ENCODE results near the gene USP21. TPM values are rescaled to one million over a fixed set of nuclear protein-coding genes. Genes with fewer than 3 reads are reported as not detected.

The USP21 gene
- total and polyA plus RNA-seq, 2 of the 13 experiments (the other 11 are each of a cell fraction or from before 2014, with no cell fraction given) = 10.1 to 33.1 TPM

DNA sequence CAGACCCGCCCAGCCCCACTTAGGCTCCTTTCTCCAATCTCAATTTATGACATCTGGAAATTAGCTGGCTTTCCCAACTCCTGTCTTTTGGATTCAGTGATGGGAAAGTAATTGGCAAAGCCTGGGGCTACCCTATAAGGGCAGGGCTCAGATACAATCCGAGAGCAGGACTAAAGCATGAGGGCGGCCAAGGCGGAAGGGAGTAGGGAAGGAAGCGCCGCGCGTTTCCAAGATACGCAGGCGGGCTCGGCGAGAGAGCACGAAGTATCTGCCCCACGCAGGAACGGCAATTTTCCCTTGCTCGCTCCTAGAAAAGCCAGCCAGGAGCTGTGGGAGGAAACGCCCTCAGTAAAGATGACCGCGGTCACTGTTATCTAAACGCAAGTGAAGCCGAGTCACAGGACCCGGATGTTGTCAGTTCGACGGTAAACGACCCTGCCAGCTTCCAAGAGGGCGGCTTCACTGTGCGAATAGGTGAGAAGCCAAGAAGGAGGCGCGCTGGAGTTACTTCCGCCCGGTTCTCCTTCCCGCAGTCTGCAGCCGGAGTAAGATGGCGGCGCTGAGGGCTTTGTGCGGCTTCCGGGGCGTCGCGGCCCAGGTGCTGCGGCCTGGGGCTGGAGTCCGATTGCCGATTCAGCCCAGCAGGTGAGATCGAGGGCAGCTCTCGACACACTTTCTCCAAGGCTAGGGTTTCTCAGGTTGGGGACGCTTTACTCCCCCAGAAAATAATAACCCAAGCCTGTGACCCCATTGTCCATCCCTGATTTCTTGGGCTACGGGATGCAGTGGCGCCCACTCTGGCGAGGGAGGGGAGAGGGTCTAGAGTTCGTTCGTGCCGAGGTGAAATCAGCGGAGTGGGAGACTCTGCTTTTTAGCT is 42.8 kb downstream of the USP21 start, which contains the start of gene NDUFS2 (continued):
- TF ChIP-seq, protein P1, sequence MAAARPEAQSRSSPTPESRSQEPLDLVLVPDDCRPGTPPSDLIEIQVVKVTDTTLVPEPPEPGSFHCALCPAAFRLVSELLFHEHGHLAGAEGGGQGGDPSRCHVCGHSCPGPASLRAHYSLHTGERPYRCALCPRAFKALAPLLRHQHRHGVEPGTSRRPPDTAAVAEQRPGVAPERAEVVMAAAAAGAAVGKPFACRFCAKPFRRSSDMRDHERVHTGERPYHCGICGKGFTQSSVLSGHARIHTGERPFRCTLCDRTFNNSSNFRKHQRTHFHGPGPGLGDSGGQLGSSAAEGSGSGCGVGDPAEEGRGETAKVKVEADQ (CRISPR knock-in tag; IDR thresholded peaks at IDR 0.05; ENCODE audit: borderline replicate concordance) = no peak
- TF ChIP-seq CBX5 (CRISPR knock-in tag; IDR thresholded peaks at IDR 0.05; ENCODE audit: borderline replicate concordance) = no peak; the same call in 1 of the 2 replicates
- TF ChIP-seq MXI1 (IDR thresholded peaks at IDR 0.05; ENCODE audit: borderline replicate concordance, low read depth, low read length) = peak; percentile 37; the same call in 1 of the 3 replicates
- TF ChIP-seq, protein P2, sequence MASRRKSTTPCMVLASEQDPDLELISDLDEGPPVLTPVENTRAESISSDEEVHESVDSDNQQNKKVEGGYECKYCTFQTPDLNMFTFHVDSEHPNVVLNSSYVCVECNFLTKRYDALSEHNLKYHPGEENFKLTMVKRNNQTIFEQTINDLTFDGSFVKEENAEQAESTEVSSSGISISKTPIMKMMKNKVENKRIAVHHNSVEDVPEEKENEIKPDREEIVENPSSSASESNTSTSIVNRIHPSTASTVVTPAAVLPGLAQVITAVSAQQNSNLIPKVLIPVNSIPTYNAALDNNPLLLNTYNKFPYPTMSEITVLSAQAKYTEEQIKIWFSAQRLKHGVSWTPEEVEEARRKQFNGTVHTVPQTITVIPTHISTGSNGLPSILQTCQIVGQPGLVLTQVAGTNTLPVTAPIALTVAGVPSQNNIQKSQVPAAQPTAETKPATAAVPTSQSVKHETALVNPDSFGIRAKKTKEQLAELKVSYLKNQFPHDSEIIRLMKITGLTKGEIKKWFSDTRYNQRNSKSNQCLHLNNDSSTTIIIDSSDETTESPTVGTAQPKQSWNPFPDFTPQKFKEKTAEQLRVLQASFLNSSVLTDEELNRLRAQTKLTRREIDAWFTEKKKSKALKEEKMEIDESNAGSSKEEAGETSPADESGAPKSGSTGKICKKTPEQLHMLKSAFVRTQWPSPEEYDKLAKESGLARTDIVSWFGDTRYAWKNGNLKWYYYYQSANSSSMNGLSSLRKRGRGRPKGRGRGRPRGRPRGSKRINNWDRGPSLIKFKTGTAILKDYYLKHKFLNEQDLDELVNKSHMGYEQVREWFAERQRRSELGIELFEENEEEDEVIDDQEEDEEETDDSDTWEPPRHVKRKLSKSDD (CRISPR knock-in tag; IDR thresholded peaks at IDR 0.05; ENCODE audit: low read depth) = peak; percentile 92
- peak; percentile 76; the same call in 1 of the 2 replicates for TF ChIP-seq ZBTB20 (CRISPR knock-in tag; IDR thresholded peaks at IDR 0.05; ENCODE audit: borderline replicate concordance, low read depth)
- no peak; the same call in 1 of the 2 replicates for TF ChIP-seq ARHGAP35 (CRISPR knock-in tag; IDR thresholded peaks at IDR 0.05; ENCODE audit: borderline replicate concordance)
- peak; percentile 94 for TF ChIP-seq ZFX (CRISPR knock-in tag; IDR thresholded peaks at IDR 0.05; ENCODE audit: low read depth)
- TF ChIP-seq CHD4 (IDR thresholded peaks at IDR 0.05; ENCODE audit: borderline replicate concordance, low read length) = no peak
- no peak for TF ChIP-seq PAF1 (CRISPR knock-in tag; IDR thresholded peaks at IDR 0.05)
- TF ChIP-seq, protein P3, sequence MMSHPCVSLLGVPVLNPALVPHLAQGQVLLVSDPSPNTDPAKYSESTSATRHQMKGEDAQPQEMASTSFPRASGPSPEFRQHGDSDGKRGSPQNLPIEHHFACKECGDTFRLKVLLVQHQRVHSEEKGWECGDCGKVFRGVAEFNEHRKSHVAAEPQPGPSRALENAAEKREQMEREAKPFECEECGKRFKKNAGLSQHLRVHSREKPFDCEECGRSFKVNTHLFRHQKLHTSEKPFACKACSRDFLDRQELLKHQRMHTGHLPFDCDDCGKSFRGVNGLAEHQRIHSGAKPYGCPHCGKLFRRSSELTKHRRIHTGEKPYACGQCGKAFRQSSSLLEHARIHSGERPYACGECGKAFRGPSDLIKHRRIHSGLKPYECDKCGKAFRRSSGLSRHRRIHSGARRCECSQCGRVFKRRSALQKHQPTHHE (CRISPR knock-in tag; IDR thresholded peaks at IDR 0.05; ENCODE audit: borderline replicate concordance) = no peak
- TF ChIP-seq, protein P4, sequence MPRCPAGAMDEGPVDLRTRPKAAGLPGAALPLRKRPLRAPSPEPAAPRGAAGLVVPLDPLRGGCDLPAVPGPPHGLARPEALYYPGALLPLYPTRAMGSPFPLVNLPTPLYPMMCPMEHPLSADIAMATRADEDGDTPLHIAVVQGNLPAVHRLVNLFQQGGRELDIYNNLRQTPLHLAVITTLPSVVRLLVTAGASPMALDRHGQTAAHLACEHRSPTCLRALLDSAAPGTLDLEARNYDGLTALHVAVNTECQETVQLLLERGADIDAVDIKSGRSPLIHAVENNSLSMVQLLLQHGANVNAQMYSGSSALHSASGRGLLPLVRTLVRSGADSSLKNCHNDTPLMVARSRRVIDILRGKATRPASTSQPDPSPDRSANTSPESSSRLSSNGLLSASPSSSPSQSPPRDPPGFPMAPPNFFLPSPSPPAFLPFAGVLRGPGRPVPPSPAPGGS (CRISPR knock-in tag; IDR thresholded peaks at IDR 0.05) = no peak; the same call in 1 of the 2 replicates
- peak; percentile 52; the same call in 1 of the 2 replicates for TF ChIP-seq MEIS2 (CRISPR knock-in tag; IDR thresholded peaks at IDR 0.05)
- no peak for TF ChIP-seq NR1H2 (CRISPR knock-in tag; IDR thresholded peaks at IDR 0.05; ENCODE audit: borderline replicate concordance, low read depth)
- no peak; the same call in 1 of the 2 replicates for TF ChIP-seq ZNF552 (CRISPR knock-in tag; IDR thresholded peaks at IDR 0.05; ENCODE audit: borderline replicate concordance)
- no peak for TF ChIP-seq ZNF326 (CRISPR knock-in tag; IDR thresholded peaks at IDR 0.05; ENCODE audit: borderline replicate concordance)
- no peak for TF ChIP-seq MXD4 (CRISPR knock-in tag; IDR thresholded peaks at IDR 0.05)
- TF ChIP-seq MIER2 (CRISPR knock-in tag; IDR thresholded peaks at IDR 0.05) = no peak
- TF ChIP-seq, protein P5, sequence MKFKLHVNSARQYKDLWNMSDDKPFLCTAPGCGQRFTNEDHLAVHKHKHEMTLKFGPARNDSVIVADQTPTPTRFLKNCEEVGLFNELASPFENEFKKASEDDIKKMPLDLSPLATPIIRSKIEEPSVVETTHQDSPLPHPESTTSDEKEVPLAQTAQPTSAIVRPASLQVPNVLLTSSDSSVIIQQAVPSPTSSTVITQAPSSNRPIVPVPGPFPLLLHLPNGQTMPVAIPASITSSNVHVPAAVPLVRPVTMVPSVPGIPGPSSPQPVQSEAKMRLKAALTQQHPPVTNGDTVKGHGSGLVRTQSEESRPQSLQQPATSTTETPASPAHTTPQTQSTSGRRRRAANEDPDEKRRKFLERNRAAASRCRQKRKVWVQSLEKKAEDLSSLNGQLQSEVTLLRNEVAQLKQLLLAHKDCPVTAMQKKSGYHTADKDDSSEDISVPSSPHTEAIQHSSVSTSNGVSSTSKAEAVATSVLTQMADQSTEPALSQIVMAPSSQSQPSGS (CRISPR knock-in tag; IDR thresholded peaks at IDR 0.05) = no peak
- 0 out of 2 replicates have a peak, but pooled peaks have one; percentile 80 for TF ChIP-seq SRY (CRISPR knock-in tag; IDR thresholded peaks at IDR 0.05)
